Urinary bladder (tissue), 4 donors: ENCODE measurements around the gene ATF4. TPM values are rescaled to one million over a fixed set of nuclear protein-coding genes. Genes with fewer than 3 reads are reported as not detected.

Experiments
- DNase-seq: peaks from one replicate; pipeline ENCODE4 v3.0.0-alpha.2; 2015; ENCODE audit errors: extremely low spot score
- H3K27ac ChIP-seq: one replicate; pipeline ENCODE4 v1.5.1; 2013; ENCODE audit warnings: low read depth, mild to moderate bottlenecking, moderate library complexity
- H3K36me3 ChIP-seq: one replicate; pipeline ENCODE4 v1.6.1; 2013; ENCODE audit warnings: mild to moderate bottlenecking, moderate library complexity; ENCODE audit not compliant: insufficient read depth
- H3K4me1 ChIP-seq: one replicate; pipeline ENCODE4 v1.6.1; 2013; ENCODE audit warnings: mild to moderate bottlenecking, moderate library complexity; ENCODE audit not compliant: insufficient read depth
- H3K4me3 ChIP-seq: one replicate; pipeline ENCODE4 v1.5.1; 2013; ENCODE audit warnings: low read depth, low read length
- WGBS: extraction: QIAGEN DNeasy Blood & Tissue Kit; methylation state at CpG from one replicate; pipeline ENCODE4 v1.1.7; 2013; 5-methylcytosine and 5-hydroxymethylcytosine counted together
- polyA plus RNA-seq: library from polyadenylated mRNA; stranded (reverse); fragments of 200-250 nt; gene quantifications from one replicate; pipeline ENCODE4 v1.2.3, GENCODE V29; 2013
- total RNA-seq: library from RNA; depleted of rRNA; stranded (reverse); fragments of >200 nt; gene quantifications from one replicate; pipeline ENCODE4 v1.2.3, GENCODE V29; 2014
- donor health status: healthy with polysubstance abuse.
- donor health status: healthy.

The ATF4 gene
- total and polyA plus RNA-seq, 2 donors: 154 to 633 TPM

- Histone ChIP-seq H3K36me3 (no peaks in the 10 kb centered on the region), H3K27ac (no peak overlapping the region), H3K4me3 (peak overlapping the region; percentile 32), H3K4me1 (peaks cover 1% of the 10 kb centered on the region)
- DNase-seq: no peak
- 6% methylated on average over 72 of the region's 72 CpGs for WGBS
Measured at GRCh38 chr22:39556970-39557841, 36.8 kb downstream of the ATF4 start.

- Histone ChIP-seq H3K27ac (no peak overlapping the region), H3K36me3 (no peaks in the 10 kb centered on the region), H3K4me1 (peaks cover 1% of the 10 kb centered on the region), H3K4me3 (peak overlapping the region; percentile 32)
- no peak for DNase-seq
- WGBS: 6% methylated on average over 34 of the region's 34 CpGs
Measured at GRCh38 chr22:39558254-39558727, 37.9 kb downstream of the ATF4 start.

DNA sequence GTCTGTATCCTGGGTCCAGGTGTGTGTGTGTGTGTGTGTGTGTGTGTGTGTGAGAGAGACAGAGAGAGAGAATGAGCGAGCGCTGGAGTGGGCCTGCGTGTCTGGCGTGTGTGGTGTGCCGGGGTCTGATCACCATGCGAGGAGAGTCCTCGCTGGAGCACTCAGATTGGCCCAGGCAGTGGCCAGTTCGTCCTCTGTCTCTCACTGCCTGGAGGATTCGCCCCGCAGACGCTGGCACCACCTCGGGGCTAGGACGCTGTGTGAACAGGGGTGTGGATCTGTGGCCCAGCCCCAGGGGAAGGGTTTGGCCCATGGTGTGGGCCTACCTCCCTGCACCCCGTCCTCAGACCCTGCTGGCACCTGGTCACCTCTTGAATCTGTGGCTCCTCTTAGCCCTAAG, 38.6 kb downstream of the ATF4 start:
- WGBS: 89% methylated on average over 14 of the region's 14 CpGs
- H3K4me1 ChIP-seq: peaks cover 1% of the 10 kb centered on the region
- no peak for DNase-seq
- no peaks in the 10 kb centered on the region for H3K36me3 ChIP-seq
- H3K4me3 ChIP-seq: no peak overlapping the region
- H3K27ac ChIP-seq: no peak overlapping the region

GRCh38 chr22:39559456-39560105, 39.2 kb downstream of the ATF4 start:
- no peak overlapping the region for H3K27ac ChIP-seq

GRCh38 chr22:39560127-39560526, 39.8 kb downstream of the ATF4 start:
- Histone ChIP-seq H3K4me1 (peaks cover 1% of the 10 kb centered on the region), H3K27ac (no peak overlapping the region), H3K4me3 (no peak overlapping the region), H3K36me3 (no peaks in the 10 kb centered on the region)
- no peak for DNase-seq
- WGBS: 51% methylated on average over 6 of the region's 6 CpGs

More at GRCh38 chr22:39559456-39560105, 39.2 kb downstream of the ATF4 start:
- no peaks in the 10 kb centered on the region for H3K36me3 ChIP-seq
- no peak overlapping the region for H3K4me3 ChIP-seq
- DNase-seq: no peak
- peaks cover 1% of the 10 kb centered on the region for H3K4me1 ChIP-seq
- 52% methylated on average over 11 of the region's 11 CpGs for WGBS

- Histone ChIP-seq H3K27ac (no peak overlapping the region), H3K4me3 (no peak overlapping the region), H3K36me3 (no peaks in the 10 kb centered on the region), H3K4me1 (no peaks in the 10 kb centered on the region)
- DNase-seq: no peak
- WGBS: 74% methylated on average over 9 of the region's 9 CpGs
Measured at GRCh38 chr22:39562839-39563489, 42.6 kb downstream of the ATF4 start.

- H3K4me3 ChIP-seq: no peak overlapping the region
- no peaks in the 10 kb centered on the region for H3K4me1 ChIP-seq
- WGBS: 90% methylated on average over 7 of the region's 7 CpGs
- H3K36me3 ChIP-seq: no peaks in the 10 kb centered on the region
- no peak overlapping the region for H3K27ac ChIP-seq
- DNase-seq: no peak
Measured at GRCh38 chr22:39563571-39564428, 43.4 kb downstream of the ATF4 start.

DNA sequence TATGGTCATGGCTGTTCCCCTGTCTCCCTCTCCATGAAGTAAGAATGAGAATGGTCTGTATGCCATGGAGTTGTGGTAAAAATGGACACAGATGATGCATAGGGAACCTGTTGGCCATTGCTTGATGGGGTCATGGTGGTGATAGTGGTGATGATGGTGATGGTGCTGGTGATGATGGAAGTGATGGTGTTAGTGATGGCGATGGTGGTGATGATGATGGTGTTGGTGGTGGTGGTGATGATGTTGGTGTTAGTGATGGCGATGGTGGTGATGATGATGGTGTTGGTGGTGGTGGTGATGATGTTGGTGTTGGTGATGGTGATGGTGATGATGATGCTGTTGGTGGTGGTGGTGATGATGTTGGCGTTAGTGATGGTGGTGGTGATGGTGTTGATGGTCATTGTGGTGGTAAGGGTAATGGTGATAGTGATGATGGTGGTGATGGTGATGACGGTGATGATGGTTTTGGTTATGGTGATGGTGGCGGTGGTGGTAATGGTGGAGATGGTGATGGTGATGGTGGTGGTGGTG, 45.1 kb downstream of the ATF4 start:
- no peaks in the 10 kb centered on the region for H3K36me3 ChIP-seq
- H3K27ac ChIP-seq: no peak overlapping the region
- H3K4me1 ChIP-seq: no peaks in the 10 kb centered on the region
- 98% methylated on average over 5 of the region's 5 CpGs for WGBS
- DNase-seq: no peak
- H3K4me3 ChIP-seq: no peak overlapping the region

- Histone ChIP-seq H3K27ac (no peak overlapping the region), H3K4me1 (no peaks in the 10 kb centered on the region), H3K4me3 (no peak overlapping the region), H3K36me3 (no peaks in the 10 kb centered on the region)
- WGBS: 55% methylated on average over 14 of the region's 14 CpGs
- no peak for DNase-seq
Measured at GRCh38 chr22:39567135-39567946, 47.0 kb downstream of the ATF4 start.

DNA sequence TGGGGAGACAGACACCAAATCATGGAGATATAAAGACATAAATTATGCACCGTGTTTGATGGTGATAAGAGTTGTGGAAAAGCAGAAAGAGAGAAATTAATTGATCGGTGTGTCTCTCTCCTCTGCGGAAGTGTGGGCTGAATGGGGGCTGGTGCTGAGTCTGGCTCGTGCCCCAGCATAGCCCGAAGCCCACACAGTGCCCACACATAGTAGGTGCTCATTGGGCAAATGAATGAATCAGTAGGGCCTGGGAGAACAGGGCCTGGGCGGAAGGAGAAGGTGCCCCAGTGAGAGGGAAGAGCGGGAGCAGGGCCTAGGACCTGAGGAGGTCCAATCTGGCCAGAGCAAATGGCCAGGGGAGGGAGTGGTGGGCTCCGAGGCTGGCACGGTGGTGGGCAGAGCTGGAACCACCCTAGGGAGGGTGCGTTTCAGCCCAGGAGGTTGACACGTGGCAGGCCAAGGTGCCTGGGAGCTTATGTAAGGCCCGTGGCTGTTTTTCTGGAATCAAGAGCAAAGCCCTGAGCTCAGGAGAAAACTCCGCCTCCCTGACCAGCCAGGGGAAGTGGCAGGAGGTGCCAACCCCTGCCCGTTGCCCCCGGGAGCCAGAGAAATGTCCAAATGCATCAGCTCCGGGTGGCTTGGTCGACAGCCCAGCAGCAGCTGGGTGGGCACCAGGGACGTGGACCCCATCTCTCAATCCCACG, 48.1 kb downstream of the ATF4 start:
- no peak overlapping the region for H3K27ac ChIP-seq
- no peaks in the 10 kb centered on the region for H3K4me1 ChIP-seq
- WGBS: 80% methylated on average over 19 of the region's 19 CpGs
- no peak overlapping the region for H3K4me3 ChIP-seq
- no peak for DNase-seq
- H3K36me3 ChIP-seq: no peaks in the 10 kb centered on the region

- 93% methylated on average over 7 of the region's 7 CpGs for WGBS
- Histone ChIP-seq H3K36me3 (no peaks in the 10 kb centered on the region), H3K4me1 (no peaks in the 10 kb centered on the region), H3K27ac (no peak overlapping the region), H3K4me3 (no peak overlapping the region)
- DNase-seq: no peak
Measured at GRCh38 chr22:39569066-39569465, 48.7 kb downstream of the ATF4 start.

DNA sequence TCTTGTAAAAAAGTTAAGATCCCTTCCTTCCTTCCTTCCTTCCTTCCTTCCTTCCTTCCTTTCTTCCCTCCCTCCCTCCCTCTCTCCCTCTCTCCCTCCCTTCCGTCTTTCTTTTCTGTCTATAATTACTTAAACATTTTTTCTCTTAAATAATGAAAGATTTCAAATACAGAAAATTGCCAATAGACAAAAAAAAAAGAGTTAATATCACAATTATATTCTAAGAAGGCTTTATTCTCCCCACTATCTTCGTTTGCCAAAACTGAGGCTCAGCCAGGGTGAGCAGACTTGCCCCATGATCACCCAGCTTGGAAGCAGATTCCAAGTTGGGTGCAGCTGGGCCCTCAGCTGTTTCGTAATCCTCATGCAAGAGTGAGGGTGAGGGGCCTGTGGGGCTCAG, 49.9 kb downstream of the ATF4 start:
- no peaks in the 10 kb centered on the region for H3K36me3 ChIP-seq
- no peak overlapping the region for H3K4me3 ChIP-seq
- DNase-seq: no peak
- no peaks in the 10 kb centered on the region for H3K4me1 ChIP-seq
- WGBS: 79% methylated on average over 3 of the region's 3 CpGs
- no peak overlapping the region for H3K27ac ChIP-seq
